K562 (cell line): Measurements from ENCODE around the gene NOSIP. TPM values are rescaled to one million over a fixed set of nuclear protein-coding genes. Genes with fewer than 3 reads are reported as not detected.

Source experiments
- ARID4B ChIP-seq: sonication (generic); formaldehyde crosslinking; IDR thresholded peaks from 2 replicates; pipeline ENCODE4 v1.8.0; 2022; ENCODE audit warnings: mild to moderate bottlenecking, missing genetic modification reagents
- ESRRA ChIP-seq: fragments of 450-650 bp; IDR thresholded peaks from 2 replicates; pipeline ENCODE4 v1.6.1; 2014; ENCODE audit warnings: low read depth, mild to moderate bottlenecking, moderate library complexity, borderline replicate concordance
- KDM2B ChIP-seq: fragments of 250-450 bp; sonication (Bioruptor Pico); IDR thresholded peaks from 2 replicates; pipeline ENCODE4 v1.8.0; 2021; ENCODE audit warnings: mild to moderate bottlenecking, moderate library complexity
- KDM4B ChIP-seq, 2 experiments: fragments of 450-650 bp in 1 of 2; sonication (generic) in 1 of 2; IDR thresholded peaks; 2 replicates each; pipeline ENCODE4 v1.6.1; 2016 to 2017; ENCODE audit warnings: borderline replicate concordance in 2 of 2, antibody characterized with exemption in 1 of 2, low read depth in 1 of 2, mild to moderate bottlenecking in 1 of 2
- MBD1 ChIP-seq: fragments of 250-450 bp; sonication (Bioruptor Pico); IDR thresholded peaks from 2 replicates; pipeline ENCODE4 v1.8.0; 2022; ENCODE audit warnings: inconsistent platforms
- NUFIP1 ChIP-seq: fragments of 450-650 bp; IDR thresholded peaks from 2 replicates; pipeline ENCODE4 v1.6.1; 2018; ENCODE audit not compliant: partially characterized antibody
- SOX6 ChIP-seq: fragments of 450-650 bp; IDR thresholded peaks from 2 replicates; pipeline ENCODE4 v1.6.1; 2014; ENCODE audit warnings: mild to moderate bottlenecking
- SRSF3 ChIP-seq: fragments of 200-400 bp; formaldehyde crosslinking; IDR thresholded peaks from 2 replicates; pipeline ENCODE4 v1.6.1; 2016; ENCODE audit warnings: mild to moderate bottlenecking, low read length, moderate library complexity; ENCODE audit not compliant: insufficient read depth
- STAT5A ChIP-seq: IDR thresholded peaks from 2 replicates; pipeline ENCODE4 v1.6.1; 2012; ENCODE audit warnings: low read length, inconsistent platforms, borderline replicate concordance
- ZKSCAN8 ChIP-seq: fragments of 200-800 bp; sonication (Bioruptor generic); IDR thresholded peaks from 2 replicates; pipeline ENCODE4 v1.6.1; 2016; ENCODE audit warnings: missing genetic modification characterization, missing compliant biosample characterization
- ZNF318 ChIP-seq, 2 experiments: fragments of 450-650 bp; IDR thresholded peaks; 2 replicates each; pipeline ENCODE4 v1.6.1; 2016; ENCODE audit warnings: mild to moderate bottlenecking in 2 of 2, borderline replicate concordance in 1 of 2, low read depth in 1 of 2, moderate library complexity in 1 of 2
- ZNF561 ChIP-seq: fragments of 450-650 bp; formaldehyde crosslinking; conservative IDR thresholded peaks from 2 replicates; pipeline ENCODE4 v1.4.0; 2020; ENCODE audit warnings: mild to moderate bottlenecking, moderate library complexity
- ZNF57 ChIP-seq: fragments of 450-650 bp; formaldehyde crosslinking; IDR thresholded peaks from 2 replicates; pipeline ENCODE4 v1.4.0; 2020; ENCODE audit warnings: mild to moderate bottlenecking, moderate library complexity
- polyA plus RNA-seq, 8 experiments: library from polyadenylated mRNA; depleted of rRNA in 4 of 8; stranded (reverse) in 5 of 8; unstranded in 3 of 8; fragments of >200 nt; fragmentation: Nextera tagmentation in 2 of 8; fragmentation: Illumina TruSeq in 1 of 8; extraction: Ambion mirVana in 2 of 8; extraction: Trizol in 1 of 8; gene quantifications; 2 replicates each; pipeline versions ENCODE4 v1.2.1 to v1.2.3, GENCODE V29; 2011 to 2014; ENCODE audit warnings: inconsistent platforms in 1 of 8, missing spikeins in 1 of 8
- total RNA-seq, 7 experiments: library from RNA; depleted of rRNA in 6 of 7; stranded (reverse); fragments of >200 nt in 6 of 7; fragmentation: Illumina TruSeq in 2 of 7; extraction: Trizol in 2 of 7; gene quantifications; 2 replicates each; pipeline versions ENCODE4 v1.2.1 to v1.2.3, GENCODE V29; 2011 to 2021; ENCODE audit warnings: low replicate concordance in 1 of 7

The NOSIP gene
- total and polyA plus RNA-seq, 9 of the 15 experiments (the other 6 are each of a cell fraction or from before 2014, with no cell fraction given): 14.4 to 153 (median 79.9) TPM

- TF ChIP-seq ZNF318 (IDR thresholded peaks at IDR 0.05; ENCODE audit: borderline replicate concordance in 1 of 2, low read depth in 1 of 2): no peak
- TF ChIP-seq KDM4B (IDR thresholded peaks at IDR 0.05; ENCODE audit: borderline replicate concordance in 2 of 2, low read depth in 1 of 2): no peak
- no peak for TF ChIP-seq NUFIP1
- peak; percentile 69 for TF ChIP-seq ARID4B
- TF ChIP-seq SRSF3: no peak
- no peak for TF ChIP-seq MBD1
- TF ChIP-seq ESRRA: no peak
- no peak for TF ChIP-seq SOX6
- TF ChIP-seq ZNF561: no peak
- TF ChIP-seq KDM2B (CRISPR knock-in tag): no peak
- TF ChIP-seq STAT5A: no peak
- TF ChIP-seq ZKSCAN8 (CRISPR knock-in tag): no peak
- no peak for TF ChIP-seq ZNF57
These were observed 11.6 kb upstream of the NOSIP start (continued) for GRCh38 chr19:49591731-49592485.
